ENCODE measurements around the gene IARS2. TPM values are rescaled to one million over a fixed set of nuclear protein-coding genes. Genes with fewer than 3 reads are reported as not detected.
"Not testable (repeated sequence)": the region's sequence is repeated elsewhere in the genome, so short reads cannot be mapped to it uniquely, and the experiment has no call there.

IARS2 gene
- total RNA-seq, 1 donor from 2014 or later: 48.9 TPM

DNA sequence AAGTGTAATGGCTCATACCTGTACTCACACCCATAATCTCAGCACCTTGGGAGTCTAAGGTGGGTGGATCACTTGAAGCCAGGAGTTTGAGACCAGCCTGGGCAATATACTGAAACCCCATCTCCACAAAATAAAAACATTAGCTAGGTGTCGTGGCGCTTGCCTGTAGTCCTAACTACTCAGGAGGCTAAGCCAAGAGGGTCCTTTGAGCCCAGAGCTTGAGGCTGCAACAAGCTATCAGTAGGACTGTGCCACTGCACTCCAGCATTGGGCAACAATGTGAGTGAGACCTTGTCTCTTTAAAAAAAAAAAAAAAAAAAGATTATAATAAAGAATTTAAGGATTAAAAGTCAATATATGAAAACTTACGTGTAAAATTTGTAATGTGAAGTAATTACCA lies 16.0 kb upstream of the IARS2 start:
- H3K4me1 ChIP-seq: no peaks in the 10 kb centered on the region
- no peak for DNase-seq
- no peak for ATAC-seq
- no peaks in the 10 kb centered on the region for H3K27me3 ChIP-seq
- no peak overlapping the region for H3K4me3 ChIP-seq
- TF ChIP-seq, protein P1, sequence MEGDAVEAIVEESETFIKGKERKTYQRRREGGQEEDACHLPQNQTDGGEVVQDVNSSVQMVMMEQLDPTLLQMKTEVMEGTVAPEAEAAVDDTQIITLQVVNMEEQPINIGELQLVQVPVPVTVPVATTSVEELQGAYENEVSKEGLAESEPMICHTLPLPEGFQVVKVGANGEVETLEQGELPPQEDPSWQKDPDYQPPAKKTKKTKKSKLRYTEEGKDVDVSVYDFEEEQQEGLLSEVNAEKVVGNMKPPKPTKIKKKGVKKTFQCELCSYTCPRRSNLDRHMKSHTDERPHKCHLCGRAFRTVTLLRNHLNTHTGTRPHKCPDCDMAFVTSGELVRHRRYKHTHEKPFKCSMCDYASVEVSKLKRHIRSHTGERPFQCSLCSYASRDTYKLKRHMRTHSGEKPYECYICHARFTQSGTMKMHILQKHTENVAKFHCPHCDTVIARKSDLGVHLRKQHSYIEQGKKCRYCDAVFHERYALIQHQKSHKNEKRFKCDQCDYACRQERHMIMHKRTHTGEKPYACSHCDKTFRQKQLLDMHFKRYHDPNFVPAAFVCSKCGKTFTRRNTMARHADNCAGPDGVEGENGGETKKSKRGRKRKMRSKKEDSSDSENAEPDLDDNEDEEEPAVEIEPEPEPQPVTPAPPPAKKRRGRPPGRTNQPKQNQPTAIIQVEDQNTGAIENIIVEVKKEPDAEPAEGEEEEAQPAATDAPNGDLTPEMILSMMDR (IDR thresholded peaks at IDR 0.05): no peak
- no peaks in the 10 kb centered on the region for H3K9me3 ChIP-seq
- no peak overlapping the region for H3K27ac ChIP-seq
- peaks cover 25% of the 10 kb centered on the region for H3K36me3 ChIP-seq
- intact Hi-C loops (cut with DNase I): no loop called here

DNA sequence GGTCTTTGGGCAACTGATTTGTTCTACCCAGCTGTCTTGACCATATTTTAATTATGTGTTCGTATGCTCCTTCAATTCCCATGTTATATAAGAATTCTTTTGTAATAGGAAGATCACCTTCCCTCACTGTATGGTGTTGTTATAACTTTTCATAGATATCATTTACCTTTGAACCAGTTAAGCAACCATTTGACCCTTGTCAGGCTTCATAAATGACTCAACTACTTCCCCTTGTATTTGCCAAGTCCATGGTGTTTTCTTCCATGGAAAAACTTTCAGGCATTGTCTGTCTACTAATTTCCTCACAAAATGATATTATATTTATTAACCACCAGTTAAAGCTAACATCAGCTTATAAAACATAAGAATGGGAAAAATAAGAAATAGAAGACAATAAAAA lies 9.5 kb upstream of the IARS2 start:
- intact Hi-C loops (cut with DNase I): no loop called here
- TF ChIP-seq, protein P1 (IDR thresholded peaks at IDR 0.05): no peak
- Histone ChIP-seq H3K27me3 (no peaks in the 10 kb centered on the region), H3K27ac (no peak overlapping the region), H3K9me3 (no peaks in the 10 kb centered on the region), H3K4me3 (no peak overlapping the region), H3K36me3 (peaks cover under 1% of the 10 kb centered on the region), H3K4me1 (peaks cover 2% of the 10 kb centered on the region)
- DNase-seq: no peak
- ATAC-seq: peak; percentile 29

DNA sequence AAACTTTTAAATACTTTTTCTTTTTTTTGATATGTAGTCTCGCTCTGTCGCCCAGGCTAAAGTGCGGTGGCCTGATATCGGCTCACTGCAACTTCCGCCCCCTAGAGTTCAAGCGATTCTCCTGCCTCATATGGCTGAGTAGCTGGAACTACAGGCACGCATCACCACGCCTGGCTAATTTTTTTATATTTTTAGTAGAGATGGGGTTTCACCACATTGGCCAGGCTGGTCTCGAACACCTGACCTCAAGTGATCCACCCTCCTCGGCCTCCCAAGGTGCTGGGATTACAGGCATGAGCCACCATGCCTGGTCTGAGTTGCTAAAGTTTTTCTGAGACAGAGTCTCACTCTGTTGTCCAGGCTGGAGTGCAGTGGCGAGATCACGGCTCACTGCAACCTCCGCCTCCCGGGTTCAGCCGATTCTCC lies 7.7 kb upstream of the IARS2 start:
- ATAC-seq; H3K4me1 ChIP-seq; H3K27me3 ChIP-seq; H3K27ac ChIP-seq; intact Hi-C loops (cut with DNase I); DNase-seq; H3K4me3 ChIP-seq; H3K36me3 ChIP-seq; H3K9me3 ChIP-seq: not testable (repeated sequence)

DNA sequence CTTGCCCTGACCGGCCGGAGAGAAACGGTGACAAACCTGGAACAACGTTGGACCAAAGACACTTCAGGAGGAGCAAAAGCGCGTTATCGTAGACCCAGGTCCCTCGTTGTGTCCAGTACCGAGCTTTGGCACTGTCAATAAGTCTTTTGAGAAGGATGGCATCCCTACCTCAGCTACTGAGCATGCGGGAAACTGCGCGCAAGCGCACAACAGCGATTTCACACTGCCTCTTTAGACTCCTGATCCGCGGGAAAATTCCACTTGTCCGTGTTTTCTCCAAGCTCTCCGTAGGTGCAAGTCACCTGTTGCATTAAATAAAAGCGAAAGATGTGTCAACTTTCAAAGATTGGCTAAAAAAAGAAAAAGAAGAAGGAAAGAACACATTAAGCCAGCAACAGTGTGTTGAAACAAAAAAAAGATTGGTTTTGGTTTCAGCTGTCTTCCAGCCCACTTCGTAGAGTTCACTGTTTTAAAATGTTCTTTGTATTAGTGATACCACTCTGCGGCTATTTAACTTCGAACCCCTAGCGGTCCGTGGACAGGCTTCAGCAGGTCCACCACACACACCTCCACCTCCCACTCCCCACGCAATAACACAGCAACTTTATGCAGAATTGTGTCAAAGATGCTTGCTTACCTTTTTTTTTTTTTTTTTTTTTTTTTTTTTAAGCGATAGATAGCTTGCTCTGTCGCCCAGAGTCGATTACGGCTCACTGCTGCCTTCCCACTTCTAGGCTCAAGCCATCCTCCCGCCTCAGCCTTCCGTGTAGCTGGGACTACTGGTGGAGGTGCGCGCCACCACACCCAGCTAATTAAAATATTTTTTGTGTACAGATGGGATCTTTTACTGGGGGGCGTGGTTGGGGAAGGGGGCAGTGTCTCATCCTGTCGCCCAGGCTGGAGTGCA lies 4.0 kb upstream of the IARS2 start, which contains the start of gene BPNT1:
Gene BPNT1, minus strand, starts transcription at position 139 of the 907 bp plus-strand sequence. CDS start 9,942 bp downstream, outside the sequence.
- intact Hi-C loops (cut with DNase I): no loop called here
- H3K4me3 ChIP-seq: peak within 1 kb of the TSS; percentile 73
- peak; percentile 96 for DNase-seq
- no peaks in the 10 kb centered on the region for H3K27me3 ChIP-seq
- TF ChIP-seq, protein P1 (IDR thresholded peaks at IDR 0.05): no peak
- H3K27ac ChIP-seq: peak within 1 kb of the TSS; percentile 58
- peak; percentile 90 for ATAC-seq
- no peaks in the 10 kb centered on the region for H3K36me3 ChIP-seq
- H3K9me3 ChIP-seq: no peaks in the 10 kb centered on the region
- H3K4me1 ChIP-seq: peaks cover 8% of the 10 kb centered on the region

DNA sequence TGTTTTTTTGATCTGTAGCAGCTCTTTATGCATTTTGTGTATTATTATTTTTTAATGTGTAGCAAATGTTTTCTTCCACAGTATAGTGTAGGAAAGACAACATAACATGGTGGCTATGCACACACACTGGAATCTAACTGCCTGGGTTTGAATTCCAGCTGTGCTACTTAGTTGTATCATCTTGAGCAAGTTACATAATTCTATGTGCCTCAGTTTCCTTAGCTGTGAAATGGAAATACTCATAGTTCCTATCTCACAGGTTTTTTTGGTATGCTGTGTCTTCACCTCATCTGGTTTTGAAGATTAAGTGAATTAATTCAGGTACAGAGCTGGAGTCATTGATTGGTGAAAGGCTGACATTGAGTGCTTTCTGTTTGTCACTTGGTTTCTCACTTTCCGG lies 1.2 kb upstream of the IARS2 start:
- Histone ChIP-seq H3K4me1 (peaks cover 17% of the 10 kb centered on the region), H3K9me3 (no peaks in the 10 kb centered on the region), H3K36me3 (peaks cover 9% of the 10 kb centered on the region), H3K27me3 (no peaks in the 10 kb centered on the region), H3K27ac (no peak overlapping the region), H3K4me3 (no peak overlapping the region)
- intact Hi-C loops (cut with DNase I): no loop called here
- TF ChIP-seq, protein P1 (IDR thresholded peaks at IDR 0.05): no peak
- DNase-seq: no peak
- no peak for ATAC-seq

DNA sequence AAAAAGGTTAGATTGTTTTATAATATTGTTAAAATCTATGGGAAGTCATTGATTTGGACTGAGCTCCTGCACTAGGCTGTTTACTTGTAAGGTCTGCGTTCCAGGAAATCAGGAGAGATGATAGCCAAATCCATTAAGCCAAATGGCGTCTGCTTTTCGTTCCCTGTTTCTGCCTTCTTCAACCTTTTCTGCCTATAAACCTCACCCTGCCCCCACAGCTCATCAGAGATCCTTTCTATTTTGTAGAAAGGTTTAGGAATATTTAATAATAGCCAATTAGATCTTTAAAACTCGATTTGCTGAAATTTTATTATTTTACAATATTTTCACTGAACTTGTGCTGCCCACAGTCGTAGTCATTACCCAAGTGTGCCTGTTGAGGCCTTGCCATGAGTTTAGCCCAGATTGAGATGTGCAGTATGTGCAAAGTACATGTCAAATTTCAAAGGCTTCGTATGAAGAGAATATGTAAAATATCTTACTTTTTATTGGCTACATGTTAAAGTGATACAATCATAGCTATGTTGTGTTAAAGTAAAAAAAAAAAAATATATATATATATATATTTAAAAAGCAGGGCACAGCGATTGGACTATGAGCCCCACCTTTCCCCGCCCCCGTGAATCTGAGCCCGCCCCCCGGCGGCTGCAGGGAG lies 444 bp upstream of the IARS2 start:
- TF ChIP-seq, protein P1 (IDR thresholded peaks at IDR 0.05): no peak
- no peak overlapping the region for H3K27ac ChIP-seq
- intact Hi-C loops (cut with DNase I): no loop called here
- no peaks in the 10 kb centered on the region for H3K9me3 ChIP-seq
- peaks cover 16% of the 10 kb centered on the region for H3K36me3 ChIP-seq
- no peak for DNase-seq
- H3K4me1 ChIP-seq: peaks cover 15% of the 10 kb centered on the region
- H3K27me3 ChIP-seq: no peaks in the 10 kb centered on the region
- H3K4me3 ChIP-seq: peak overlapping the region; percentile 96
- no peak for ATAC-seq

Data from upper lobe of right lung (tissue), 1 donor.